GM23338 (cell line): ENCODE results near the gene RHOF. TPM values are rescaled to one million over a fixed set of nuclear protein-coding genes. Genes with fewer than 3 reads are reported as not detected.

Source experiments
- ATAC-seq: fragments of 200-7000 bp; cut with Tn5 transposase; 3 replicates; pipeline ENCODE4 v1.9.1; 2020
- DNase-seq: peaks from one replicate; pipeline ENCODE4 v3.0.0-alpha.2; 2015; ENCODE audit warnings: low spot score
- H2AFZ ChIP-seq: fragments of 200-600 bp; sonication (generic); 2 replicates; pipeline ENCODE4 v1.8.0; 2016; ENCODE audit warnings: antibody characterized with exemption, mild to moderate bottlenecking, moderate library complexity
- H3F3A ChIP-seq: fragments of 200-600 bp; sonication (generic); replicated peaks from 2 replicates; pipeline ENCODE4 v1.8.0; 2017; ENCODE audit warnings: antibody characterized with exemption, mixed run types, low read depth
- H3K27ac ChIP-seq: fragments of 200-600 bp; sonication (generic); 2 replicates; pipeline ENCODE4 v1.6.1; 2016; ENCODE audit warnings: low read depth
- H3K27me3 ChIP-seq: fragments of 200-600 bp; sonication (generic); 2 replicates; pipeline ENCODE4 v1.8.0; 2016; ENCODE audit warnings: mild to moderate bottlenecking, mixed run types, moderate library complexity; ENCODE audit not compliant: insufficient read depth
- H3K36me3 ChIP-seq: fragments of 200-600 bp; sonication (generic); 2 replicates; pipeline ENCODE4 v1.8.0; 2016; ENCODE audit warnings: mild to moderate bottlenecking; ENCODE audit not compliant: insufficient read depth
- H3K4me1 ChIP-seq: fragments of 200-600 bp; sonication (generic); 2 replicates; pipeline ENCODE4 v1.8.0; 2016; ENCODE audit warnings: mild to moderate bottlenecking, moderate library complexity; ENCODE audit not compliant: insufficient read depth
- H3K4me2 ChIP-seq: fragments of 200-600 bp; sonication (generic); 2 replicates; pipeline ENCODE4 v1.7.1; 2017; ENCODE audit warnings: mixed run types
- H3K4me3 ChIP-seq: fragments of 200-600 bp; sonication (generic); 2 replicates; pipeline ENCODE4 v1.6.1; 2016; ENCODE audit warnings: mixed run types
- H3K79me2 ChIP-seq: fragments of 200-600 bp; sonication (generic); replicated peaks from 2 replicates; pipeline ENCODE4 v1.8.0; 2017; ENCODE audit warnings: mild to moderate bottlenecking; ENCODE audit not compliant: insufficient read depth
- H3K9me2 ChIP-seq: fragments of 200-600 bp; sonication (generic); 2 replicates; pipeline ENCODE4 v1.8.0; 2017; ENCODE audit not compliant: insufficient read depth
- H4K20me1 ChIP-seq: fragments of 200-600 bp; sonication (generic); replicated peaks from 2 replicates; pipeline ENCODE4 v1.8.0; 2017; ENCODE audit warnings: mild to moderate bottlenecking; ENCODE audit not compliant: insufficient read depth
- H3K27ac Mint-ChIP-seq: 2 replicates; pipeline ENCODE4 v1.8.0; 2020; ENCODE audit warnings: inconsistent platforms, mild to moderate bottlenecking, moderate library complexity, mixed read lengths
- H3K27me3 Mint-ChIP-seq: 3 replicates; pipeline ENCODE4 v1.8.0; 2022; ENCODE audit warnings: low read depth, mild to moderate bottlenecking, moderate library complexity, mixed read lengths, inconsistent platforms; ENCODE audit not compliant: insufficient read depth, poor library complexity
- H3K36me3 Mint-ChIP-seq: 3 replicates; pipeline ENCODE4 v1.8.0; 2021; ENCODE audit warnings: low read depth, mild to moderate bottlenecking, inconsistent platforms, moderate library complexity, mixed read lengths
- H3K4me1 Mint-ChIP-seq: 3 replicates; pipeline ENCODE4 v1.8.0; 2020; ENCODE audit warnings: mild to moderate bottlenecking, inconsistent platforms, mixed read lengths
- H3K4me3 Mint-ChIP-seq: 3 replicates; pipeline ENCODE4 v1.8.0; 2021; ENCODE audit warnings: moderate library complexity, mild to moderate bottlenecking, inconsistent platforms, mixed read lengths
- H3K9me3 Mint-ChIP-seq: 3 replicates; pipeline ENCODE4 v1.8.0; 2020; ENCODE audit warnings: moderate library complexity, mild to moderate bottlenecking, inconsistent platforms, mixed read lengths
- CREB1 ChIP-seq: fragments of 250-450 bp; sonication (Bioruptor Pico); IDR thresholded peaks from 2 replicates; pipeline ENCODE4 v1.5.0; 2020; ENCODE audit warnings: low read depth, mild to moderate bottlenecking, moderate library complexity
- CTCF ChIP-seq, 2 experiments: fragments of 200-600 bp in 1 of 2; sonication (generic) in 1 of 2; conservative IDR thresholded peaks; 2 replicates each; pipeline versions ENCODE4 v1.5.1 to v1.6.1; 2016 to 2017; ENCODE audit warnings: antibody characterized with exemption in 2 of 2, low read depth in 2 of 2, mild to moderate bottlenecking in 2 of 2, moderate library complexity in 1 of 2
- ETS1 ChIP-seq: IDR thresholded peaks from 2 replicates; pipeline ENCODE4 v1.6.1; 2016; ENCODE audit warnings: antibody characterized with exemption
- EZH2 ChIP-seq: fragments of 200-600 bp; sonication (generic); IDR thresholded peaks from one replicate; pipeline ENCODE4 v1.8.0; 2017; ENCODE audit warnings: antibody characterized with exemption, mild to moderate bottlenecking, low read depth; ENCODE audit not compliant: unreplicated experiment
- EZH2phosphoT487 ChIP-seq: fragments of 200-600 bp; sonication (generic); IDR thresholded peaks from one replicate; pipeline ENCODE4 v1.8.1; 2018; ENCODE audit warnings: antibody characterized with exemption; ENCODE audit not compliant: unreplicated experiment
- JUNB ChIP-seq: IDR thresholded peaks from one replicate; pipeline ENCODE4 v1.6.1; 2016; ENCODE audit warnings: antibody characterized with exemption; ENCODE audit not compliant: unreplicated experiment
- NANOG ChIP-seq: IDR thresholded peaks from 2 replicates; pipeline ENCODE4 v1.6.1; 2016; ENCODE audit warnings: antibody characterized with exemption, borderline replicate concordance
- POLR2AphosphoS5 ChIP-seq: IDR thresholded peaks from 2 replicates; pipeline ENCODE4 v1.6.1; 2016; ENCODE audit warnings: antibody characterized with exemption, low read depth
- REST ChIP-seq: IDR thresholded peaks from one replicate; pipeline ENCODE4 v1.6.1; 2018; ENCODE audit warnings: antibody characterized with exemption; ENCODE audit not compliant: unreplicated experiment
- STAT1 ChIP-seq: IDR thresholded peaks from one replicate; pipeline ENCODE4 v1.6.1; 2016; ENCODE audit warnings: antibody characterized with exemption; ENCODE audit not compliant: unreplicated experiment
- ZNF114 ChIP-seq: fragments of 250-450 bp; sonication (Bioruptor Pico); IDR thresholded peaks from 2 replicates; pipeline ENCODE4 v1.5.0; 2020; ENCODE audit warnings: mild to moderate bottlenecking, moderate library complexity
- ZNF331 ChIP-seq: fragments of 250-450 bp; sonication (Bioruptor Pico); IDR thresholded peaks from 2 replicates; pipeline ENCODE4 v1.5.0; 2020; ENCODE audit warnings: low read depth, mild to moderate bottlenecking, moderate library complexity
- ZNF462 ChIP-seq: fragments of 250-450 bp; sonication (Bioruptor Pico); IDR thresholded peaks from 2 replicates; pipeline ENCODE4 v1.5.0; 2020; ENCODE audit warnings: mild to moderate bottlenecking, moderate library complexity
- polyA plus RNA-seq: library from polyadenylated mRNA; unstranded; fragments of >200 nt; fragmentation: Nextera tagmentation; extraction: Ambion mirVana; gene quantifications from 2 replicates; pipeline ENCODE4 v1.2.1, GENCODE V29; 2016
- total RNA-seq: library from RNA; depleted of rRNA; stranded (reverse); fragments of >200 nt; shearing (Covaris generic); gene quantifications from 2 replicates; pipeline ENCODE4 v1.2.3, GENCODE V29; 2014

Gene RHOF
- total and polyA plus RNA-seq, 2 experiments from 2014 or later: 10.5 to 53.4 TPM

GRCh38 chr12:121770388-121770787, 23.1 kb downstream of the RHOF start:
- Mint-ChIP-seq H3K27ac (peak overlapping the region; percentile 44; the same call in 1 of the 2 replicates), H3K4me1 (peaks cover 26% of the 10 kb centered on the region), H3K36me3 (peaks cover 4% of the 10 kb centered on the region; the same call in 2 of the 3 replicates), H3K9me3 (no peaks in the 10 kb centered on the region), H3K4me3 (no peak overlapping the region; the same call in 2 of the 3 replicates), H3K27me3 (no peaks in the 10 kb centered on the region)
- Histone ChIP-seq H4K20me1 (no peaks in the 10 kb centered on the region), H3F3A (peaks cover 1% of the 10 kb centered on the region; the same call in 1 of the 2 replicates), H3K79me2 (no peaks in the 10 kb centered on the region), H3K36me3 (no peaks in the 10 kb centered on the region), H3K27me3 (no peaks in the 10 kb centered on the region), H3K4me3 (no peak overlapping the region), H3K4me2 (no peak overlapping the region), H3K27ac (no peak overlapping the region; the same call in 1 of the 2 replicates), H3K9me2 (no peaks in the 10 kb centered on the region), H2AFZ (no peak overlapping the region), H3K4me1 (peaks cover 16% of the 10 kb centered on the region)
- TF ChIP-seq EZH2phosphoT487 (no peak), EZH2 (no peak), CTCF (conservative IDR thresholded peaks at IDR 0.05; ENCODE audit: low read depth in 2 of 2) (no peak), ZNF114 (CRISPR knock-in tag) (no peak), JUNB (no peak), CREB1 (CRISPR knock-in tag) (no peak), NANOG (no peak), ZNF331 (CRISPR knock-in tag) (no peak), ZNF462 (CRISPR knock-in tag) (no peak), ETS1 (no peak), POLR2AphosphoS5 (no peak), REST (no peak), STAT1 (no peak)
- ATAC-seq (peak; percentile 4; the same call in 1 of the 3 replicates), DNase-seq (no peak)
